GM18861 (cell line): ENCODE results near the gene RAB13.

Experiments
- ATAC-seq: cut with Tn5 transposase; IDR thresholded peaks from one replicate; pipeline ENCODE4 v1.9.1; 2021; ENCODE audit not compliant: unreplicated experiment

RAB13 gene

DNA sequence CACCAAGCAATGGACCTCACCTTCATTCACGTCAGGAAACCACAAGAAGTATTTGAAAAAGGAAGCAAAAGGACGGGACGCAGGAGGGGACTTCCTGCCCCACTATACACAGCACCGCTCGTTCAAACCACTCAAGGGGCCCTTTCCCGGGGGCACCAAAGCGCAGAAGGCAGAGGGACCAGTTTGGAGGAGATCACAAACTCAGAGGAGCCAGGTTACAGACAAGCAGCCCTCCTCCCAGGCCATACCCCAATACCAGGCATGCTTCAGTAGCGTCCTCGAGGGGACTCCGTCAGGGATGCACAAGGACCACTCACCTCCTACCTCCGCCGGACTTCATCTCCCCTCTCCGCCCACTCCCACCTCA is 28.4 kb downstream of the RAB13 start:
- no peak for ATAC-seq

DNA sequence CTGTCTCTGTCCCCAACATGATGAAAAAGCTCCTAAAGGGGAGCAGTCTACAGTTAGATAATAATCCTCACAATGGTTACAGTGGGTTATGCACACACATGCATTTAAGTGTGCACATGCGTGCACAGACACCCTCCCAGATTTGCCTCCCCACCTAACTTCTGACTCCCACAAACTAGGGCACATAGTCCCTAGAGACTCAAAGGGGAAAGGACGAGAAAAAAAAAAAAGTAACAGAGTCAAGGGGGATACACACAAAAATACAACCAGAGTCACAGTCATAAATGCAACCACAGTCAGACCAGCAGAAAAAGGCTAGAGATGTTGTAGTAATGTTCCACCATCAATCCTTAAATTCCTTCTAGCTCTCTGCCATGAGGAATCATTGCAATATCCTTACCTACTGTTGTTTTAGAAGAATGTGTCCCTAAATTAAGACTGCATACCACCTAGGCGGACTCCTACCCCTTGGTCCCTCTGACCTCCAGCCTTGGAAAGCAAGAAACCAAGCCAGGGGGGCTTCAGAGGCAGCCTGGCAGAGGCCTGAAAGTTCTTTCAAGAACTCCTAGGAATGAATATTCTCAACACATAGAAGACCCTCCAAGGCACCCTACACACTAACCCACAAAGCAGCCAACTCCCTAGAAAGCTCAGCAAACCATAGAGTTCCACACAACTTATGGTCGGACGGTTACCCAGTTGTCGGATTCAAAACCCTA is 29.0 kb downstream of the RAB13 start:
- no peak for ATAC-seq

DNA sequence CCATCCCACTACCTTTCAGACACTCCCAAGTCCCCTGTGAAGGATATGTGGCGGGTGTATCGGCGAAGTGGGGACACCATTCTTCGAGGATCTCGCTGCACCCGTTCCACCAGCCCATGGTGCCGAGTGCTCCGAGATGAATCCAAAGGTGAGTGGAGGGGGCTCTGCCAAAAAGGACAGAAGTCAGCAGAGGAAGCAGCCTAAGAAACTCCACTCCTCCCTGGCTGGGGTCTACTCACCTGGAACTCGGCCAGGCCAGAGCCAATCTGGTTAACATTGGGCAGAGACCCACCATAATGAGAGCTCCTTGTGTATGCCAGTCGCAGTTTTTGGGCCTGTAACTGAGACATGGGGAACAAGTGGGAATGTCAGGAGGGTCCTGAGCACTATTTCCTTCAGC is 31.3 kb downstream of the RAB13 start:
- ATAC-seq, result no peak

DNA sequence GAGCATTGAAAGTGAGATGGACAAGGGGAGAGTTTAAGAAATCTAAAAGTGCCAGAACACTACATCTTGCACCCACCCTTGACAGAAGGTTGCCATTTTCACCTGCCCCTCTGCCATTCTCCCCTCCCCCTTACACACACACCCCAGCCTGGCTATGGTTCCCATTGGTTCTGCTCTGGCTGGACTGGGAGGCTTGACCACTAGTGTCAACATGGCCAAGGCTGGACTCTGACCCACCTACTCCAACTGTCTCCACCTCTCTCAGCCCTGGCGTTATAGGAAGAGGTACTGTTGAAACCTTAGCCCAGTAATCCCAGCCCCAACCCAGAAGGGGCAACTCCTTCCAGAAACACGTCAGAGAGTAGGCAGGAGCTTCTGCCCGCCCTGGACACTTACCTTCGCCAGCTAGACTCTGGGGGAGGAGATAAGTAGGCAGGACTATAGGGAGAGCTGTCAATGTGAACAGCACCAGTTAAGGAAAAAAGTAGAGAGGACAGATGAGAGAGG is 32.2 kb downstream of the RAB13 start:
- no peak for ATAC-seq

DNA sequence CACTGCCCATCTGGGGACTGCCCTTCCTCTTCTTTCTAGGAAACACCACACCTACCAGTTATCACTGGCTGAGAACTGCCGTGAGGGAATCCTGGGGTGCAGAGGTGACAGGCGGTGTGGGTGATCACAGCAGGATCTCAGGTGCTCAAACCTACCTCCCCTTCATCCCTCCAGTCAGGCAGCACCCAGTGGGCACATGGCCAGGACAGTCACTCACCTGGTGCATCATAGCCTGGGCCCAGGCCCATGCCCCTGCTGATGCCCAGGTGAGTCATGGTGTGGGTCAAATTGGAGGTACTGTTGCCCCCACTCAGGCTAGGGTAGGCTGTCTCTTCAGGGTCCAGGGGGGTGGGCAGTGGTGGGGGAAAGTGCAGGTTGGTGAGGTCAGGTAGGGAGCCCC is 34.3 kb downstream of the RAB13 start:
- no peak for ATAC-seq

DNA sequence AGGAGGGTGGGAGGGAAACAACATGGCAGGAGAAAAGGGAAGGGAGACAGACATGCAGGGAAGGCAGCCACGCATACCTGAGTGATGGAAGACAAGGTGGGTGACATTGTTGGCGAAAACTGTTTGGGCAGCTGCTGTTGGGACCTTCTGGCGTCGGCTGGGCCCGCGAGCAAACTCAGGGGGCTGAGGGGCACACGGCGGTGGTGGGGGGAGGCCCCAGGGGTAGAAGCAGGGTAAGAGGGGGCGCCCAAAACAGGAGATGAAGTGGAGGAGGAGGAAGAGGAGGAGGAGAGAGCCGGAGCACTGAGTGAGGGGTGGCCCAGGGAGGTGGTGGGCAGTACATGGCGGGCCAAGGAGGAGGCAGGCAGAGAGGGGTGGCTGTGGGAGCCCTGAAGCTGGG is 35.0 kb downstream of the RAB13 start:
- no peak for ATAC-seq

DNA sequence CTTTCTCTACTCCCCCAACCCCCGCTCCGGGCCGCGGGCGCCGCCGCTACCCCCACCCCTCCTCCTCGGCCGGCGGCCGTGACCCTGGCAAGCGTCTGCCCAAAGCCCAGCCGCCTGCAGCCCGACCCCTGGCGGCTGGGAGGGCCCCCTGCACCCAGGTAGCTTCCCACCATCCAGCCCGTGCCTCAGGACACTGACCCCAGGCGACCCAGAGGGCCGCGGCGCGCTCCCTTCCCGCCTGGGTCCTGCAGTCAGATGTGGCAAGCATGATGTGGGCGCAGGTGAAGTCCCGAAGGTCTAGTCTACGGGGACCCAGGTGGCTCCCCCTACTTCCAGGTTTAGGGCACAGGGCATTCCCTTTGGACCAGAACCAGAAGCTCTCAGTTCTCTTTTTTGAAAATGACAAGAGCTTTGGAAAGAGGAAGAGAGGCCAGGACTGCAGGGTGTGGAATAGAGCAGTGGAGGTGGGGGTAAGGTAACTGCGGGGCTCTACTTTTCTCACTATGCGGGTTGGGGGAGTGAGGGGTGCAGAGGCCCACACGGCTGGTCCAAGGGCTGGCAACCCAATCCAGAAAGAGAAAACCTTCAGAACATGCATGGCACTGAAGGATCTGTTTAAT is 39.4 kb downstream of the RAB13 start, which contains the start of gene DENND4B:
TSS of gene DENND4B (minus strand) at position 97 of the 620 bp plus-strand sequence. CDS start 2,344 bp downstream, outside the sequence.
- peak; percentile 46 for ATAC-seq

DNA sequence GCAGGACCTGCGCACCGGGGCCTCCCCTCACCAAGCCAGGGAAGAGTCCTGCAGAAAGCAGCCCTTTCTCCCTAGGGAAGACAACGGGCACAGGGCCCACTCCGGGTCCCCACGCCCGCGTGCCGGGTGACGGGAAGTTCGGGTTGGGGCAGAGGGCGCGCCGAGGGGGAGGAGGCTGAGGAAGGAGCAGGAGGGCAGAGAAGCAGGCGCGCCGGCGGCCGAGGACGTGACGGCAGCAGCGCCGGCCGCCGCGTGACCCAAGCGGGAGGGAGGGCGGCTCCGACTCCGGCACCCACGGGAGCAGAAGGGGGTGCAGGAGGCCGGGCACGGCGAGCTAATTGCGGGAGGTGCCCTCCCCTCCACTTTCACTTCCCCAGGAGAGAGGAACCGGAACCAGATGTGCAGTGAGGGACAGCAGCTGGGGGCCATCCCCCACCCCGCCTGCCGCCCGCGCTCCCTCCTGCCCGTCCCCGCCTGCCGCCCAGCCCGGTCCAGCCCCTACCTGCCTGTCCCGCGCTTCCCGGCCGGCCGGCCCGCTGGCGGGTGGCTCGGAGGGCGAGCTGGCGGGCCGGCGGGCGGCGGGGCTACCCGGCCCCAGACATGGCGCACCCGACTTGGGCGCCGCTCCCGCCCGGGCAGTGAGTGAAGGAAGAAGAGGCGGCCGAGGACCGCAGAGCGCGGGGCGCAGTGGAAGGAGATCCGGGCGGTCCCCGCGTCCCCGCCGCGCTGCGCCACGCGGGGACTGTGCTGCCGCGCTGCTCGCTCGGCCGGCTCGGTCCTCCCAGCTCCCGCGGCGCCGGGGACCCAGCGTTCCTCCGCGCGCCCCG is 40.1 kb downstream of the RAB13 start:
- peak; percentile 72 for ATAC-seq

DNA sequence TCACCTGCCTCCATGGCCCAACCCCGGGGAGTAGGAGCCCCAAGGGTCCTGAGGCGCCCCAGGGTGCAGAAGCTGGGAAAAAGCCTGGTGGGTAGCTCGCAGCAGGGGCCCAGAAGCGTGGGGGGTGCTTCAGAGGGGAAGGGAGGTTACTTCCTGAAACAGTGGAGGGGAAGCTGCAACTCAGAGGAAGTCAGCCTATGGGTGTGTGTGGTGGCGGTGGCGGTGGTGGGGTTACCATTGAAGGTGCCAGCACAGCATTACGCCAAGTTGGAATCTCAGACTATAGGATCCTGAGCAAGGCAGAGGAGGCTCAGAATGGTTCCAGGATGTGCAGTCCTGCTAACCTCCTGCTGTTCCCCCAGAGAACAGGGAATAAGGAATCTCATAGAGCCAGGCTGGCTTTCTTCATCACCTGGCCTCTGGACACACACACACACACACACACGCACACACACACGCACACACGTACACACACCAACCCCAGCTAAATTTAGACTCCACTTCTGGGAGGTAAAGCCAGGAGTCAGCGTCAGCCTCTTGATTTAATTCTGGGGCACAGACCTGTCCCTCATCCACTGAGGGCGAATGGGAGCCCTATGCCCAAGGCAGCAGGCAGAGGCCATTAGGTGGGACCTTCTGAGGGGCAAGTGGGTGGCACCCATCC is 40.9 kb downstream of the RAB13 start:
- ATAC-seq, result no peak

DNA sequence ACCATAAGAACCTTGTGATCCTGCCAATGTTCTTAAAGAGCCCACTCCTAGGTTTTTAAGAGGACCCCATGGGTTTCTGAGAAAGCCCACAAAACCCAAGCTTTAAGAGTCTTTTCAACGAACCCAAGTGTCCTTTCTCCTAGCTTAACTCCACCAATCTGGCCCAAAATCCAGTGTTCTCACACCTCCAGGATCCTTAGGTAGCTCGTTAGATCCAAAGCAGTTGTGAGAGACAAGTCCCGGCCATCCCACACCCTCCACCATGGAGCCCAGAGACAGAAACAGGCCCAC is 41.4 kb downstream of the RAB13 start:
- ATAC-seq, result no peak

DNA sequence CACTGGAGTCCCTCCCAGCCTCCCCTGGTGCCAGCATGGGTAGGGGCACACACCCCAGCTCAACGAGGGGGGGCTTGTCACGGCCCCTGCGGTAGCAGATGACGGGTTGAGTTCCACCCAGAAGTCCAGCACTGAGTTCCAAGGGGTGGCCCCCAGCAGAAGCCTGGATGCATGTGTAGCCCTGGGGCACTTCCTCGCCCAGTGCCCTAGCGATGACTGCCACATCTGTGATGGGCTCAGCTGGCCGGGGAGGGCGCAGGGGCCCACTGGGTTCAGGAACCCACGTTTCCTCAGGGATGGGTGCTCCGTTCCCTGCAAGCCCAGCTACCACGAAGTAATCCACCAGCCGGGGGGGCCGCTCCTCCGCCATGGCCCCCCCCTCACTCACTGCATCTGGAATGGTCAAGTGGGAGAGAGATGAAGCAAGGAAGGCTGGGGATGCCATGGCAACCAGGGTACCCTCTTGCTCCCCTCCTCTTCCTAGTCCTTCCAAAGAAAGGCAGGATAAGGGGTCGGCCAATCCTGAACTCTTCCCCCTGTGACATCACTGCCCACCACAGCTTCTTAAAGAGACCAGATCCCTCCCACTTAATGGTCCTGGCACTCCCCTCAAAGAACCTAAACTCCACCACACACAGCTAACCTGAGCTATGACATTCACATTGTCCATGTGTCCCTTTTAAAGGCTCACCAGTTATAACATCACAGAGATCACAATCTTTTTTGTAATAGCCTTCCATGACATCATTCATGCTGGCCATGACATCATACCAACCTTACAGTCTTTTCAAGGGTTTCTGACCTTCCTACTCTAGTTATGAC is 41.9 kb downstream of the RAB13 start:
- no peak for ATAC-seq

DNA sequence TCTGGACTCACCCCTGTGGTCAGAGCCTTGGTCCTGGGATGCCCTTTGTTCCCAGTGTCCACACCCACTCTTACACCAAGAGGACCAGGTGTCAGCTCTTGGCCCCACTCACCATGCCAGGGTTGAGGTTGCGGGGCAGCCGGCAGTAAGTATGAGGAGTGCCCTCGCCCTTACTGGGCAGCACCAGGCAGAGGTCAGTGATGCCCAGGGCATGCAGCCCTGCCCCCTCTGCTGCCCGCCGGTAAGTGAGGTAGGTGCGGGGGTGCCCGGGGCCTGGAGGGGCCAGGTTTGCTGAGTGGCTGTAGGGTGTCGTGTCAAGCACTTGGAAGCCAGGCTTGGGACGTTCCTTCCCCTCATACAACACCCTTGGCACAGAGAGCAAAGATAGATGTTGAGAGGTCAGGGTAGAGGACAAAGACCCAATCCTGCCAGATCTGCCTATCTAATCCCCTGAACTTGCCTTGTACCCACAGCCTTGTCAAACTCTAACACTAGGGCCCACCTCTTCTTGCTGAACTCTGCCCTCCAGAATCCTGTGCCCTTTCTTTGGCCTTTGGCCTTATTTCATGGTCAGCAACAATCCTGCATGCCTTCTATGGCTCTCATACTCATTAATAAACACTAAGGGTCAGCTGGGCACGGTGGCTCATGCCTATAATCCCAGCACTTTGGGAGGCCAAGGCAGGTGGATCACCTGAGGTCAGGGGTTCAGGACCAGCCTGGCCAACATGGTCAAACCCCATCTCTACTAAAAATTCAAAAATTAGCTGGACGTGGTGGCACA is 43.2 kb downstream of the RAB13 start:
- no peak for ATAC-seq

DNA sequence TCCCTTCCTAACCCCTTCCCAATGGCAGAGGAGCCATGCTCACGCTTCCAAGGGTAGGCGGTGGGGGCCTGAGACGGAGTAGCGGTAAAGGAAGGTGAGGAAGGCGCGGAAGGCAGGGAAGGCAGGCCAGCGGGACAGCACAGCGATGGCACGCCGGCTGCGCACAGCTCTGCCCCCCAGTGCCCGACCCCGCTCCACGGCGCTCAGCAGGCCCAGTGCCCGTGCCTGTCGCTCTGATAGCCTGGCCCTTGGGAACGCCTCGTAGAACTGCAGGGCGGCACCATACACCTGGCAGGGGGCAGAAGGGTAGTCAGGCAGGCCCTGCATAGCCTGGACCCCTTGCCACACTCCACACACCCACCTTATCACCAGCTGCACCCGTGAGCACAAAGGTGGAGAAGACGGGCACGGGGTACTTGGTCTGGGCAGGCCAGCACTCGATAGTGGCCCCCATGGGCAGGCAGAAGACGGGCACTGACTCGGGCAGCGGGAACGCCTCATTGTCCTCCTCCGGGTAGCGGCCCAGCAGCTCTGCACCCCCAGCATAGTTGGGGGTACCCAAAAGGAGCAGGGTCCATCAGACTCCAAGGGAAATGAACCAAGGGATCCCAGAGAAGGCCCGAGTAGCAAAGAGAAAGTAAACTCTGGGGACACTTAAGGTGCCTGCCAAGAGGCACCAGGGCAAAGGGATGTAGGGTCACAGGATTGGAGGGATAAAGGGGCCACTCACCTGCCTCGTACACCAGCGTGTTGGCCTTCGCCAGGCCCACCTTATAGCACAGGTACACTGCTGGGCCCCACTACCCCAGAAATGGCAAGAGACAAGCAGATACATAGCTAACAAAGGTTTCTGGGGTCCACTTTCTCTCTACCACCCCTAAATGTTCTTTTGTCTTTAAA is 44.1 kb downstream of the RAB13 start:
- ATAC-seq, result no peak

DNA sequence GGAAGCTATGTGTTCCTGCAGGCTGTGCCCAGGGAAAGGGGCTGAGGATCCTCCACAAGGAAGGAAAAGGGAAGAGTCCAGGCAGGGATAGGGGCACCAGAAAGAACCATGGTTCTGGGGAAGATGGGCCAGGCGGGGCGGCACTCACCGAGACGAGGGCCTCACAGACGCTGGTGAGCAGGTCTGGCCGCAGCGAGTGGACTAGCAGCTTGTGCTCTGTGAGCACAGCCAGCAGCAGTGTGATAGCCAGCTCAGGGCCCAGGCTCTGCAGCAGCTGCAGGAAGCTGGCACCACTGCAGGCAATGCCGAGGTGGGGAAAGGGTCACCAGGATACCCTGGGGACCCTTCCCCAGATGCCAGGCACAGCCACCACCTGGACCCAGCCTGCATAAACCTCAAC is 45.4 kb downstream of the RAB13 start:
- ATAC-seq, result no peak

DNA sequence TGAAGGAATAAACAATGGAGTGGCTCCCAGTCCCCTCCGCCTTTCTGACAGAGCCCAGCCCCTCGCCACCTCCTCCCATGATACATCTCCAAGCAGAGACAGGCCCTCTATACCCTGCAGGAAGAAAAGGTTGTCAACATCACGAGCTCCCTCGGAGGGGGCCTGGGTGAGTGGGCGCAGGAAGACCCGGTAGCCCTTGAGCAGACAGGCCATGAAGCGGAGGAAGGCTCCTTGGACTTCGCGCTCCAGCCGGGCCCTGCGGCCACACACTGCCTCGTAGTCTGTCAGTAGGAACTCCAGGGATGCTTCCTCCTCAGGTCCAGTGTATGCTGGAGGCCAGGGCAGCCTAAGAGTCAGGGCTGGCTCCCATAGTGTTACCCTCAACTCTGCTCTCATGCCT is 46.7 kb downstream of the RAB13 start:
- no peak for ATAC-seq

DNA sequence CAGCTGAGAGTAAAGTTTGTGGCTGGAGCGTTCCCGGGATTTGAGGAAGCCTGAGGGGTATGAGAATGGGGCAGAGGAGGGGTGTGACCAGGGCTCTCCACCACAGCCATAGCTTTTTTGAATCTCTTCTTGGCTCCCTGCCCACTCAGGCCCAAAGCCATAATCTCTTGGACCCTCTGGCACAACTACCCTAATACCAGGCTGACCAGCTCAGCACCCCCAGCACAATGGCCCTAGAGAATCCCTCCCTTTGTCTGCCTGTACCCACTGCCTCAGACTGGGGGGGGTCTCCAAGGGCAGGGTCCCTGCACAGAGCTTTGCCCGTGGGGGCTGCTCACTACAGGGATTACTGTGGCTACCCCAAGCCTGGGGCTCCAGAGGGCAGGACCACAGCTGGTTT is 47.1 kb downstream of the RAB13 start:
- no peak for ATAC-seq

DNA sequence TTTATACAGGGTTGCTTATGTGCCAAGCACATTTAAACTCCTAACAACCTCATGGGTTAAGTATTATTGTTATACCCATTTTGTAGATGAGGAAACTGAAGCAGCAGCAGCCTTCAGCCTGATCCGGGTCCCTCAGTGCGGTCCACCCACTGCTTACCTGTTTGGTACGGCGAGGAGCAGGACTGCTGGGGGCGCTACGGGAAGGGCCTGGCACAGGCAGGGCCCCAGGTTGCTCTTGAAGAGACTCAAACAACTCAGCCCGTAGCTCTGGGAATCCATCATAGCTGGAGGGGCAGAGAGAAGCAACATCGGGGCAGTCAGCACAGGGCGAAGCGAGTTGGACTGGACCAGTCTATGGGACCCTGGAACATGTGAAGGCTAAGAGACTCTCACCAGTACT is 48.8 kb downstream of the RAB13 start:
- no peak for ATAC-seq

DNA sequence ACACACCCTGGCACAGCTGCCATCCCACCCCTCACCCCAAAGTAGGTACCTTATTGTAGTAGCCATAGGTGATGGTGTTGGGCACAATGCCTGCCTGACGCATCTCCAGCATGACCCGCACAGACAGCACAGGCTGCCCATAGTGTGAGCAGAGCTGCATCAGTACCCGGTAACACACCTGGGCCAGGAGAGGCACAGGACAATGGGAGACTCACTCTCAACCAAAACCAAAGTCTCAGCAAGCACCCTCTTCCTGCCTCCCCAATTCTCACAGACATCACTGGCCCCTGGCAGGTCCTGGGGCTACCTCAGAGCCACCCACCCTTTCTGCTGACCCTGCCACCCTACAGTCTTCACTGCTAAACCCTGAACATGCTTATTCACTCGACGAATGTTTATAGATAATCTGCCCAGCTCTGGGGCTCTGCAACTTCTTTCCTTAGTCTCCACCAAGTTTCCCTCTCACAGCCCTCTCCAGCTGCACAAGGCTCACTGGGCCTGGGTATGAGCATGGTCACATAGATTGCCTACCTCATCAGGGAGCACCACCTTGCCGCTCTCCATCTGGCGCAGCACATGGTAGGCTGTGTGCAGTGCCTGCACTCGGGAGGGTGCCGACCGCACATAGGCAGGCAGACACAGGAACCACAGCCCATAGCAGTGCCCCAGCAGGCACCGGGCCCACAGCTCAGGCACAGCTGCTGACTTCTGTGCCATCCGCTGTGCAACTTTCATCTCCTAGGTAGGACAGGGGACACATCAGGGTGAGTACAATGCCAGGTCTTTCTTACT is 49.9 kb downstream of the RAB13 start:
- ATAC-seq, result no peak
